Measurements from ENCODE around the gene ZAP70. TPM values are rescaled to one million over a fixed set of nuclear protein-coding genes. Genes with fewer than 3 reads are reported as not detected.

Gene ZAP70
- total and polyA plus RNA-seq, 2 of the 13 experiments (the other 11 are each of a cell fraction or from before 2014, with no cell fraction given), result 0.51 to 4.0 TPM

- intact Hi-C loops (cut with micrococcal nuclease; ENCODE audit: unreplicated experiment), result no loop called here
- in situ Hi-C loops (cut with HindIII; ENCODE audit: extremely low pct_ligation_motif_present, low pct_unique_long_range_greater_than_20kb), result loop anchor here (5.0 kb wide), 1 partner anchor 39 kb away; no protein-coding TSS in a partner anchor
- no peak for DNase-seq (ENCODE audit: low spot score)
- BruUV-seq (replicated peaks), result no TSS peak
- TF ChIP-seq ZBTB33 (CRISPR knock-in tag; IDR thresholded peaks at IDR 0.05) (peak; percentile 43; the same call in 1 of the 2 replicates), ZNF337 (CRISPR knock-in tag; IDR thresholded peaks at IDR 0.05; ENCODE audit: borderline replicate concordance, low read depth) (no peak), IRF2 (CRISPR knock-in tag; IDR thresholded peaks at IDR 0.05) (no peak), RFX1 (IDR thresholded peaks at IDR 0.05) (no peak), MYNN (CRISPR knock-in tag; IDR thresholded peaks at IDR 0.05; ENCODE audit: low read depth) (no peak), ZNF616 (CRISPR knock-in tag; IDR thresholded peaks at IDR 0.05; ENCODE audit: low read depth) (no peak)
- TF ChIP-seq, protein P1, sequence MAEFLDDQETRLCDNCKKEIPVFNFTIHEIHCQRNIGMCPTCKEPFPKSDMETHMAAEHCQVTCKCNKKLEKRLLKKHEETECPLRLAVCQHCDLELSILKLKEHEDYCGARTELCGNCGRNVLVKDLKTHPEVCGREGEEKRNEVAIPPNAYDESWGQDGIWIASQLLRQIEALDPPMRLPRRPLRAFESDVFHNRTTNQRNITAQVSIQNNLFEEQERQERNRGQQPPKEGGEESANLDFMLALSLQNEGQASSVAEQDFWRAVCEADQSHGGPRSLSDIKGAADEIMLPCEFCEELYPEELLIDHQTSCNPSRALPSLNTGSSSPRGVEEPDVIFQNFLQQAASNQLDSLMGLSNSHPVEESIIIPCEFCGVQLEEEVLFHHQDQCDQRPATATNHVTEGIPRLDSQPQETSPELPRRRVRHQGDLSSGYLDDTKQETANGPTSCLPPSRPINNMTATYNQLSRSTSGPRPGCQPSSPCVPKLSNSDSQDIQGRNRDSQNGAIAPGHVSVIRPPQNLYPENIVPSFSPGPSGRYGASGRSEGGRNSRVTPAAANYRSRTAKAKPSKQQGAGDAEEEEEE (CRISPR knock-in tag; IDR thresholded peaks at IDR 0.05; ENCODE audit: borderline replicate concordance), result no peak
- Histone ChIP-seq H3K36me3 (replicated peaks in 1 of 2; ENCODE audit: control insufficient read depth in 1 of 2, insufficient read depth in 2 of 2, low read length in 2 of 2) (no peaks in the 10 kb centered on the region), H2AFZ (ENCODE audit: low read length) (no peak overlapping the region), H3K27me3 (ENCODE audit: control insufficient read depth in 1 of 2, insufficient read depth in 2 of 2, low read length in 2 of 2) (peaks cover 2 to 26% of the 10 kb centered on the region in 2 experiments; a peak in 4 of 5 replicates), H3K4me2 (ENCODE audit: low read depth, low read length) (no peak overlapping the region), H3K79me2 (ENCODE audit: insufficient read depth, low read length) (no peaks in the 10 kb centered on the region), H3K9me3 (ENCODE audit: low read length) (no peaks in the 10 kb centered on the region), H3K27ac (ENCODE audit: extremely low read length, insufficient read depth, low read length) (no peak overlapping the region), H4K20me1 (ENCODE audit: insufficient read depth, low read length) (no peaks in the 10 kb centered on the region), H3K4me1 (ENCODE audit: insufficient read depth, low read length) (peaks cover 35% of the 10 kb centered on the region), H3K9ac (ENCODE audit: insufficient read depth, low read depth, low read length) (no peak overlapping the region), H3K4me3 (replicated peaks in 1 of 3; ENCODE audit: insufficient read depth in 1 of 3, low read depth in 2 of 3, low read length in 3 of 3) (no peak overlapping the region)
- no peak for FAIRE-seq
- WGBS (ENCODE audit: low lambda C conversion rate), result 90% methylated on average over 20 of the region's 20 CpGs
- ATAC-seq, result no peak
- ChIA-PET CTCF (ENCODE audit: low intra/inter-chr PET ratio, low total read pairs) (interaction anchor here (1.3 to 1.5 kb wide), 2 partner anchors 528 to 644 kb away, joined by 10 to 15 read pairs; no protein-coding TSS in a partner anchor), POLR2A (no interaction called here)
Observed at GRCh38 chr2:97741251-97741650, 27.9 kb downstream of the ZAP70 start.
